NCI-H748 (cell line): ENCODE data around the gene SBF2.
"Not testable (repeated sequence)": the region's sequence is repeated elsewhere in the genome, so short reads cannot be mapped to it uniquely, and the experiment has no call there.

Experiments
- DNase-seq: peaks from one replicate; lab custom pipeline; 2025; ENCODE audit not compliant: unreplicated experiment; lab: John Stamatoyannopoulos, UW

The SBF2 gene

GRCh38 chr11:9758637-9759518, 535.1 kb downstream of the SBF2 start:
- peak; percentile 70 for DNase-seq

GRCh38 chr11:9757809-9758636, 536.0 kb downstream of the SBF2 start:
- DNase-seq, result peak; percentile 82

- DNase-seq, result no peak
Measured at GRCh38 chr11:9756878-9757277, 537.1 kb downstream of the SBF2 start.

GRCh38 chr11:9756461-9756860, 537.6 kb downstream of the SBF2 start:
- DNase-seq, result no peak

GRCh38 chr11:9755561-9756185, 538.3 kb downstream of the SBF2 start:
- DNase-seq, result no peak

GRCh38 chr11:9754010-9754471, 540.0 kb downstream of the SBF2 start:
- no peak for DNase-seq

GRCh38 chr11:9753021-9753420, 541.0 kb downstream of the SBF2 start:
- DNase-seq, result no peak

- DNase-seq, result no peak
Measured at GRCh38 chr11:9752091-9752490, 541.9 kb downstream of the SBF2 start.

GRCh38 chr11:9750551-9750950, 543.5 kb downstream of the SBF2 start:
- DNase-seq, result no peak

GRCh38 chr11:9748361-9748970, 545.6 kb downstream of the SBF2 start:
- peak; percentile 38 for DNase-seq

GRCh38 chr11:9747828-9748227, 546.2 kb downstream of the SBF2 start:
- DNase-seq, result no peak

GRCh38 chr11:9747229-9747628, 546.8 kb downstream of the SBF2 start:
- DNase-seq, result no peak

- DNase-seq, result no peak
Measured at GRCh38 chr11:9745411-9746211, 548.4 kb downstream of the SBF2 start.

- not testable (repeated sequence) for DNase-seq
Measured at GRCh38 chr11:9743512-9743911, 550.5 kb downstream of the SBF2 start.

- no peak for DNase-seq
Measured at GRCh38 chr11:9741260-9741659, 552.8 kb downstream of the SBF2 start.

- no peak for DNase-seq
Measured at GRCh38 chr11:9740202-9740883, 553.7 kb downstream of the SBF2 start.

- no peak for DNase-seq
Measured at GRCh38 chr11:9739123-9739900, 554.7 kb downstream of the SBF2 start.

- no peak for DNase-seq
Measured at GRCh38 chr11:9738707-9739106, 555.3 kb downstream of the SBF2 start.

GRCh38 chr11:9738116-9738515, 555.9 kb downstream of the SBF2 start:
- DNase-seq, result no peak
